ENCODE data around the gene PIK3C2G. TPM values are rescaled to one million over a fixed set of nuclear protein-coding genes. Genes with fewer than 3 reads are reported as not detected.

Gene PIK3C2G
- polyA plus RNA-seq, 1 of the 3 experiments (the other 2 are of a cell fraction): 0.02 TPM

- no peak for DNase-seq
- Histone ChIP-seq H3K36me3 (replicated peaks in 1 of 2; ENCODE audit: control insufficient read depth in 1 of 2, insufficient read depth in 2 of 2, low read length in 1 of 2) (no peaks in the 10 kb centered on the region), H3K9ac (no peak overlapping the region), H3K27ac (ENCODE audit: low read depth in 2 of 2, low read length in 1 of 2) (no peak overlapping the region), H3F3A (replicated peaks; ENCODE audit: insufficient read depth) (no peaks in the 10 kb centered on the region), H3K4me1 (ENCODE audit: control insufficient read depth in 1 of 2, insufficient read depth in 2 of 2, low read depth in 1 of 2, low read length in 1 of 2) (no peaks in the 10 kb centered on the region), H3K4me3 (ENCODE audit: low read depth in 2 of 2, low read length in 1 of 2) (no peak overlapping the region), H3K9me2 (no peaks in the 10 kb centered on the region), H2AFZ (ENCODE audit: low read depth) (no peak overlapping the region), H4K20me1 (ENCODE audit: insufficient read depth) (no peaks in the 10 kb centered on the region), H3K79me2 (ENCODE audit: insufficient read depth) (no peaks in the 10 kb centered on the region), H3K9me3 (no peaks in the 10 kb centered on the region), H3K27me3 (ENCODE audit: insufficient read depth) (no peaks in the 10 kb centered on the region), H3K4me2 (no peak overlapping the region)
- TF ChIP-seq MEF2A (IDR thresholded peaks at IDR 0.05; ENCODE audit: borderline replicate concordance, low read depth) (no peak), FOXJ3 (CRISPR knock-in tag; IDR thresholded peaks at IDR 0.05) (no peak), MXI1 (IDR thresholded peaks at IDR 0.05; ENCODE audit: low read depth, low read length) (no peak), SMC3 (IDR thresholded peaks at IDR 0.05; ENCODE audit: low read depth, low read length) (no peak)
- CTCF ChIA-PET: no interaction called here
- POLR2A ChIA-PET: no interaction called here
Measured at GRCh38 chr12:18586581-18586980, 325.3 kb downstream of the PIK3C2G start.

GRCh38 chr12:18589316-18589715 lies 328.0 kb downstream of the PIK3C2G start:
- Histone ChIP-seq H2AFZ (ENCODE audit: low read depth) (no peak overlapping the region), H3K9ac (no peak overlapping the region), H3K9me2 (no peaks in the 10 kb centered on the region), H3K4me3 (ENCODE audit: low read depth in 2 of 2, low read length in 1 of 2) (no peak overlapping the region), H3K36me3 (replicated peaks in 1 of 2; ENCODE audit: control insufficient read depth in 1 of 2, insufficient read depth in 2 of 2, low read length in 1 of 2) (no peaks in the 10 kb centered on the region), H3K27me3 (ENCODE audit: insufficient read depth) (no peaks in the 10 kb centered on the region), H3K4me2 (no peak overlapping the region), H4K20me1 (ENCODE audit: insufficient read depth) (no peaks in the 10 kb centered on the region), H3K4me1 (ENCODE audit: control insufficient read depth in 1 of 2, insufficient read depth in 2 of 2, low read depth in 1 of 2, low read length in 1 of 2) (no peaks in the 10 kb centered on the region), H3K79me2 (ENCODE audit: insufficient read depth) (no peaks in the 10 kb centered on the region), H3F3A (replicated peaks; ENCODE audit: insufficient read depth) (no peaks in the 10 kb centered on the region), H3K27ac (ENCODE audit: low read depth in 2 of 2, low read length in 1 of 2) (no peak overlapping the region), H3K9me3 (no peaks in the 10 kb centered on the region)
- DNase-seq: no peak
- POLR2A ChIA-PET: no interaction called here
- CTCF ChIA-PET: no interaction called here
- TF ChIP-seq IRF3 (IDR thresholded peaks at IDR 0.05; ENCODE audit: low read depth, low read length) (no peak), RXRA (IDR thresholded peaks at IDR 0.05; ENCODE audit: borderline replicate concordance, low read depth) (no peak), CTCF (IDR thresholded peaks at IDR 0.05) (0 out of 2 replicates have a peak, but pooled peaks have one; percentile 28)

- Histone ChIP-seq H3K4me2 (no peak overlapping the region), H4K20me1 (ENCODE audit: insufficient read depth) (no peaks in the 10 kb centered on the region), H3K27me3 (ENCODE audit: insufficient read depth) (no peaks in the 10 kb centered on the region), H3K9ac (no peak overlapping the region), H3K4me1 (ENCODE audit: control insufficient read depth in 1 of 2, insufficient read depth in 2 of 2, low read depth in 1 of 2, low read length in 1 of 2) (no peaks in the 10 kb centered on the region), H3K36me3 (replicated peaks in 1 of 2; ENCODE audit: control insufficient read depth in 1 of 2, insufficient read depth in 2 of 2, low read length in 1 of 2) (no peaks in the 10 kb centered on the region), H3K9me2 (no peaks in the 10 kb centered on the region), H3K4me3 (ENCODE audit: low read depth in 2 of 2, low read length in 1 of 2) (no peak overlapping the region), H3K79me2 (ENCODE audit: insufficient read depth) (no peaks in the 10 kb centered on the region), H2AFZ (ENCODE audit: low read depth) (no peak overlapping the region), H3K27ac (ENCODE audit: low read depth in 2 of 2, low read length in 1 of 2) (no peak overlapping the region), H3K9me3 (no peaks in the 10 kb centered on the region), H3F3A (replicated peaks; ENCODE audit: insufficient read depth) (no peaks in the 10 kb centered on the region)
- CTCF ChIA-PET: no interaction called here
- DNase-seq: no peak
- POLR2A ChIA-PET: no interaction called here
- TF ChIP-seq POLR2AphosphoS5 (IDR thresholded peaks at IDR 0.05; ENCODE audit: low read depth, low read length) (no peak), GABPA (IDR thresholded peaks at IDR 0.05; ENCODE audit: low read depth) (no peak), SIN3A (IDR thresholded peaks at IDR 0.05; ENCODE audit: borderline replicate concordance, low read depth, low read length) (no peak), MXI1 (IDR thresholded peaks at IDR 0.05; ENCODE audit: low read depth, low read length) (no peak), RCOR1 (IDR thresholded peaks at IDR 0.05; ENCODE audit: low read length) (no peak), MEF2A (IDR thresholded peaks at IDR 0.05; ENCODE audit: borderline replicate concordance, low read depth) (no peak), ZBTB33 (IDR thresholded peaks at IDR 0.05; ENCODE audit: borderline replicate concordance, low read depth) (no peak), GATA2 (CRISPR knock-in tag; IDR thresholded peaks at IDR 0.05) (no peak), EZH2phosphoT487 (IDR thresholded peaks at IDR 0.05; ENCODE audit: borderline replicate concordance, low read depth) (no peak), PBX3 (IDR thresholded peaks at IDR 0.05) (no peak), RXRA (IDR thresholded peaks at IDR 0.05; ENCODE audit: borderline replicate concordance, low read depth) (no peak), TEAD4 (IDR thresholded peaks at IDR 0.05; ENCODE audit: borderline replicate concordance, insufficient read depth) (no peak), TAF1 (IDR thresholded peaks at IDR 0.05; ENCODE audit: borderline replicate concordance, low read depth, low read length) (no peak), RAD21 (IDR thresholded peaks at IDR 0.05; ENCODE audit: low read length) (no peak)
Measured at GRCh38 chr12:18591473-18591872, 330.2 kb downstream of the PIK3C2G start.

Data from SK-N-SH (cell line).